Measurements from ENCODE around the gene ZNF780B.
"Not testable (repeated sequence)": the region's sequence is repeated elsewhere in the genome, so short reads cannot be mapped to it uniquely, and the experiment has no call there.

Gene ZNF780B

DNA sequence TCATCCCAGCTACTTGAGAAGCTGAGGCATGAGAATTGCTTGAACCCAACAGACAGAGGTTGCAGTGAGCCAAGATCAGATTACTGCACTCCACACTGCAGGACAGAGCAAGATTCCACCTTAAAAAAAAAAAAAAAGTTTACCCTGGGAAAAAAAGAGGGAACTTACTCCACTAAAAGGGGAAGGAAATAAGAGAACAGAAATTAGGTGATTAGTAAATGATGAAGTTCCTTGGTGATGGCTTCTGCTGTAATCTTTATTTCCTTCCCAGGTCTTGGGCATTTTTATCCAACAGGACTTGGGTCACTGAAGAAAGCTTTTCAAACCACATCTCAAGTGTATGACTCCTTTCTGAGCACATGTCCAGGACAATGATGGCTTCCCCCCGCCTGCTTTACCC lies 25.4 kb upstream of the ZNF780B start:
- no peaks in the 10 kb centered on the region for H3K4me1 ChIP-seq (ENCODE audit: control insufficient read depth, insufficient read depth, low read length)
- no peak overlapping the region for H3K9ac ChIP-seq (ENCODE audit: low read depth, low read length)
- peaks cover 63% of the 10 kb centered on the region for H3K36me3 ChIP-seq (ENCODE audit: insufficient read depth, low read length)
- H3K4me2 ChIP-seq (ENCODE audit: low read length), result no peak overlapping the region
- no peak overlapping the region for H3K4me3 ChIP-seq (ENCODE audit: low read length)
- H3K27me3 ChIP-seq (ENCODE audit: control insufficient read depth, insufficient read depth, low read length), result no peaks in the 10 kb centered on the region
- H3K9me3 ChIP-seq (replicated peaks; ENCODE audit: low read length), result no peaks in the 10 kb centered on the region

DNA sequence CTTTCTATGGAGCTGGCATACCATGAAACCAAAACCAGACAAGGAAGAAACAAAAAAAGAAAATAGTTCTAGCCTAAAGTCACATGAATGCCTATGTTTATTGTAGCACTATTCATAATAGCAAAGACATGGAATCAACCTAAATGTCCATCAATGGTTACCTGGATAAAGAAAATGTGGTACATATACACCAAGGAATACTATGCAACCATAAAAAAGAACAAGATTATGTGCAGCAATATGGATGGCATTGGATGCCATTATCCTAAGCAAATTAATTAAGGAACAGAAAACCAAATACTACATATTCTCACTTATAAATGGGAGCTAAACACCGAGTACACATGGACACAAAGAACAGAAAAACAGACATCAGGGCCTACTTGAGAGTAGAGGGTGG lies 24.3 kb upstream of the ZNF780B start:
- H3K4me1 ChIP-seq (ENCODE audit: control insufficient read depth, insufficient read depth, low read length), result no peaks in the 10 kb centered on the region
- no peaks in the 10 kb centered on the region for H3K9me3 ChIP-seq (replicated peaks; ENCODE audit: low read length)
- H3K36me3 ChIP-seq (ENCODE audit: insufficient read depth, low read length), result peaks cover 75% of the 10 kb centered on the region
- no peak overlapping the region for H3K4me2 ChIP-seq (ENCODE audit: low read length)
- H3K27me3 ChIP-seq (ENCODE audit: control insufficient read depth, insufficient read depth, low read length), result no peaks in the 10 kb centered on the region
- no peak overlapping the region for H3K9ac ChIP-seq (ENCODE audit: low read depth, low read length)
- no peak overlapping the region for H3K4me3 ChIP-seq (ENCODE audit: low read length)

DNA sequence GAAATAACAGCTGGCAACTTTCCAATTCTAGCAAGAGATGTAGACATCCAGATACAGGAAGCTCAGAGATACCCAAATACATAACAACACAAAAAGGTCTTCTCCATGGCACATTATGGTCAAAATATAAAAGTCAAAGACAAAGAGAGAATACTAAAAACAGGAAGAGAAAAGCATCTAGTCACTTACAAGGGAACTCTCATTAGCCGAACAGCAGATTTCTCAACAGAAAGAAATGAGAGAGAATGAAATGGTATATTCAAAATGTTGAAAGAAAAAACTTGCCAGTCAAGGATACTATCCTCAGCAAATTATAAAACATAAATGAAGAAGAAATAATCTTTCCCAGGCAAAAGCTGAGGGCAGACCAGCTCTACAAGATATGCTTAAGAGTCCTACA lies 22.3 kb upstream of the ZNF780B start:
- H3K4me3 ChIP-seq (ENCODE audit: low read length), result no peak overlapping the region
- no peak overlapping the region for H3K9ac ChIP-seq (ENCODE audit: low read depth, low read length)
- H3K4me1 ChIP-seq (ENCODE audit: control insufficient read depth, insufficient read depth, low read length), result no peaks in the 10 kb centered on the region
- H3K9me3 ChIP-seq (replicated peaks; ENCODE audit: low read length), result peaks cover 4% of the 10 kb centered on the region
- H3K27me3 ChIP-seq (ENCODE audit: control insufficient read depth, insufficient read depth, low read length), result no peaks in the 10 kb centered on the region
- H3K4me2 ChIP-seq (ENCODE audit: low read length), result no peak overlapping the region
- H3K36me3 ChIP-seq (ENCODE audit: insufficient read depth, low read length), result peaks cover 84% of the 10 kb centered on the region

DNA sequence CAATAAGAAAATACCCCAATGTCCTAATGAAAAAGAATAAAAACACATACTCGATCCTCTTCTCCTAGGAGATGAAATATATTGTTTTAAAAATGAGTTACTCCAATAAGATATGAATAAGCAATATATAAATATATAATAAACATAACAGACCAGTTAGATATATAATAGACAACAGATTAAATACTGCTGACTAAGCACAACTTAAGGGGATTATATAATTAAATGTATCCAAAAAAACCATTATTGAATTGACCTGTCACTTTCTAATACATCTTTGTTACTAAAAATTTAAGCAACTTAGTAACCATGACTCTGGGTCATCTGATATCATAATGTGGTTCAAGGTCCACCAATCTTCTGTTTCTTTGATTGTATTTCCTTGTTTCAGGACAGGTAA lies 14.0 kb upstream of the ZNF780B start:
- Histone ChIP-seq H3K4me1 (ENCODE audit: control insufficient read depth, insufficient read depth, low read length) (no peaks in the 10 kb centered on the region), H3K36me3 (ENCODE audit: insufficient read depth, low read length) (peaks cover 13% of the 10 kb centered on the region), H3K9me3 (replicated peaks; ENCODE audit: low read length) (peaks cover 4% of the 10 kb centered on the region), H3K9ac (ENCODE audit: low read depth, low read length) (no peak overlapping the region), H3K4me3 (ENCODE audit: low read length) (no peak overlapping the region), H3K4me2 (ENCODE audit: low read length) (no peak overlapping the region), H3K27me3 (ENCODE audit: control insufficient read depth, insufficient read depth, low read length) (no peaks in the 10 kb centered on the region)

DNA sequence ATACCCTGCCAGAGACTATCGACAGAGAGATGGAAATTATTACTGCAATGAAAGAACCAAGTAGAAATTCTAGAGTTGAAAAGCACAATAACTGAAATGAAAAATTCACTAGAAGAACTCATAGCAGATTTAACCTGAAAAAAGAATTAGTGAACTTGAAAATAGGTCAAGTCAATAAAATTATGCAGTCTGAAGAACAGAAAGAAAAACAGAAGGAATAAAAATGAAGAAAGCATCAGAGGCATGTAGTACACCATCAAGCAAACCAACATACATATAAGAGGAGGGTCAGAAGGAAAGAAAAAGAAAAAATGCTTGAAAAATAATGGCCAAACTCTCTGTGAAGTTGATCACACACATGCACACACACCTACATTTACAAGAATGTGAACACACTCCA lies 3.6 kb upstream of the ZNF780B start:
- no peaks in the 10 kb centered on the region for H3K27me3 ChIP-seq (ENCODE audit: control insufficient read depth, insufficient read depth, low read length)
- no peaks in the 10 kb centered on the region for H3K36me3 ChIP-seq (ENCODE audit: insufficient read depth, low read length)

DNA sequence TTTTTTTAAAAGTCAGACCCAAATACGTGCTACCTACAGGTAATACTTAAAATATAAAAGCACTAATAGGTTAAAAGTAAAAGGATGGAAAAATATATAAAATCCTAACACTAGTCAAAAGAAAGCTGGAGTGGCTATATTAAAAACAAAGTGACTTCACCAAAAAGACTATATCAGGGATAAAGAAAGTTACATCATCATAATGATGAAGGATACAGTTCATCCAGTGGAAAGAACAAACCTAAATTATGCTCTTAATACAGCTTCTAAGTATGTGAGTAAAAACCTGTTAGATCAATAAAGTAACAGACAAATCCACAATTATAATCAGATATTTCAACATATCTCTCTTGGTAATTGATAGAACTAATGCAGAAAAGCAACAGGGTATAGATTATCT lies 1.1 kb upstream of the ZNF780B start:
- H3K27me3 ChIP-seq (ENCODE audit: control insufficient read depth, insufficient read depth, low read length), result no peaks in the 10 kb centered on the region
- H3K36me3 ChIP-seq (ENCODE audit: insufficient read depth, low read length), result no peaks in the 10 kb centered on the region
- peaks cover 5% of the 10 kb centered on the region for H3K4me1 ChIP-seq (ENCODE audit: control insufficient read depth, insufficient read depth, low read length)
- H3K4me3 ChIP-seq (ENCODE audit: low read length), result no peak overlapping the region
- peaks cover 3% of the 10 kb centered on the region for H3K9me3 ChIP-seq (replicated peaks; ENCODE audit: low read length)
- H3K9ac ChIP-seq (ENCODE audit: low read depth, low read length), result no peak overlapping the region
- H3K4me2 ChIP-seq (ENCODE audit: low read length), result peak overlapping the region; percentile 87

More for the DNA sequence above, 3.6 kb upstream of the ZNF780B start:
- H3K4me1 ChIP-seq (ENCODE audit: control insufficient read depth, insufficient read depth, low read length), result peaks cover 5% of the 10 kb centered on the region
- H3K4me2 ChIP-seq (ENCODE audit: low read length), result no peak overlapping the region
- H3K9me3 ChIP-seq (replicated peaks; ENCODE audit: low read length), result peaks cover 5% of the 10 kb centered on the region
- no peak overlapping the region for H3K9ac ChIP-seq (ENCODE audit: low read depth, low read length)
- no peak overlapping the region for H3K4me3 ChIP-seq (ENCODE audit: low read length)

DNA sequence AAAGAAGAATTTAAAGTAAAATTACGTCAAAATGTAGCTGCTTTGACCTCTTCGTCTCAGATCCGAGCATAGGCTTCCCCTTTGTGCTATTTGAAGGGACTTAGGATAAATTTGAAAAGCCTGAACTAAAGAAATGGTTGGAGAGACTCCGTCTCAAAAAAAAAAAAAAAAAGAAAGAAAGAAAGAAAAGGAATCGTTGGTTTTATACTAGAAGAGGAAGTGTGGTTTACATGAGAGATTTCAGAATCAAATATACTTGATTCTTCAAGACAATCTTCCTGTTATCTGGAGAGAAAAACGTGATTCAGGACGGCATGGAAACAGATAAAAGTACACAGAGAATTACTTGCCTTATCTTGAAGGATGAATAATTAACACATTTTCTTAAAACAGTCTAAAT lies 474 bp upstream of the ZNF780B start:
- Histone ChIP-seq H3K27me3 (ENCODE audit: control insufficient read depth, insufficient read depth, low read length) (no peaks in the 10 kb centered on the region), H3K4me2 (ENCODE audit: low read length) (peak overlapping the region; percentile 87), H3K36me3 (ENCODE audit: insufficient read depth, low read length) (no peaks in the 10 kb centered on the region), H3K4me3 (ENCODE audit: low read length) (peak overlapping the region; percentile 77), H3K9me3 (replicated peaks; ENCODE audit: low read length) (peaks cover 3% of the 10 kb centered on the region), H3K4me1 (ENCODE audit: control insufficient read depth, insufficient read depth, low read length) (peaks cover 5% of the 10 kb centered on the region), H3K9ac (ENCODE audit: low read depth, low read length) (peak overlapping the region; percentile 69)

DNA sequence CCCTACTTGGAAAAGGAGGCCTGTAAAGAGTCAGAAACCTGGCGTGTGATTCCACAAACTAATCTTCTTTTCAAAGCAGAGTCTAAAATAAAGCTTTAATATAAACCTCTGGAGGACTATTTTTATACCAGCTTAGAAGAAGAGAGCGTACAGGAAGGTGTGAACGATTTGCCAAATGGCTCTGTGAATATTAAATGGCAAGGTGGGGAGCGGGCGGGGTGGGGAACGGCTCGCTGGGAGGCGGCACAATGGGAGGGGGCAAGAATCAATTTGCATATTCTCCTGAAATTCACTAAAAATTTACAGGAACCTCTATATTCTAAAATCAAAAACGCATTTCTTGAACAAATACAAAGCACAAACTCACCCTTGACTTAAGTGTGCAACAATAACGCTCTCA lies 982 bp downstream of the ZNF780B start:
- Histone ChIP-seq H3K4me1 (ENCODE audit: control insufficient read depth, insufficient read depth, low read length) (peaks cover 5% of the 10 kb centered on the region), H3K36me3 (ENCODE audit: insufficient read depth, low read length) (no peaks in the 10 kb centered on the region), H3K4me2 (ENCODE audit: low read length) (peak overlapping the region; percentile 87), H3K9ac (ENCODE audit: low read depth, low read length) (peak overlapping the region; percentile 69), H3K27me3 (ENCODE audit: control insufficient read depth, insufficient read depth, low read length) (no peaks in the 10 kb centered on the region), H3K4me3 (ENCODE audit: low read length) (peak overlapping the region; percentile 77), H3K9me3 (replicated peaks; ENCODE audit: low read length) (peaks cover 3% of the 10 kb centered on the region)

DNA sequence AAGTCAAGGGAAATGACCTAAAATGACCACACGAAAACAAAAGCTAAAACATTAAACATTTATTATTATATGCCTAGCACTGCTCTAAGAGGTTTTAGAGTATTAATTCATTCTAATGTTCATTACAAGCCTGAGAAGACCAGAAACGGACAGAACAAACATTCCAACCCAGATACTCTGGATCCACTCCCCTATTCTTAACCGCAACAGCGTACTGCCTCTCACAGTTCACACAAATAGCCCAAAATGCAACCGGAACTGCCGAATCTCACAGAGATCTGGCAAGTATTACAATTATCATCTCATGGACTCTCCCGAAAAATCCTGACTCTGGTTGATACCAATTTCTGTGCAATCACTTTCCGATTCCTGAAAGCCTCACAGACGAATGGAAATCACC lies 1.4 kb downstream of the ZNF780B start:
- H3K36me3 ChIP-seq (ENCODE audit: insufficient read depth, low read length), result no peaks in the 10 kb centered on the region
- H3K9me3 ChIP-seq (replicated peaks; ENCODE audit: low read length), result peaks cover under 1% of the 10 kb centered on the region
- H3K27me3 ChIP-seq (ENCODE audit: control insufficient read depth, insufficient read depth, low read length), result no peaks in the 10 kb centered on the region
- peak overlapping the region; percentile 87 for H3K4me2 ChIP-seq (ENCODE audit: low read length)
- peak overlapping the region; percentile 77 for H3K4me3 ChIP-seq (ENCODE audit: low read length)
- peaks cover 5% of the 10 kb centered on the region for H3K4me1 ChIP-seq (ENCODE audit: control insufficient read depth, insufficient read depth, low read length)
- no peak overlapping the region for H3K9ac ChIP-seq (ENCODE audit: low read depth, low read length)

DNA sequence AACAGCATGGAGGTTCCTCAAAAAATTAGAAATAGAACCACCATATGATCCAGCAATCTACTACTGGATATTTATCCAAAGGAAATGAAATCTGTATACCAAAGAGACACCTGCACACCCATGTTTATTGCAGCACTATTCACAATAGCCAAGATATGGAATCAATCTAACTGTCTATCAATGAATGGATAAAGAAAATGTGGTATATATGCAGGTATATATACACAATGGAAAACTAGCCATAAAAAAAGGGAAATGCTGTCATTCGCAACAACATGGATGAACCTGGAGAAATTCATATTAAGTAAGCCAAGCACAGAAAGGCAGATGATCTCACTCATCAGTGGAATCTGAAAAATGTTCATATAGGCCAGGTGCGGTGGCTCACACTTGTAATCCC lies 2.5 kb downstream of the ZNF780B start:
- H3K9me3 ChIP-seq (replicated peaks; ENCODE audit: low read length), result no peaks in the 10 kb centered on the region
- H3K4me1 ChIP-seq (ENCODE audit: control insufficient read depth, insufficient read depth, low read length), result peaks cover 5% of the 10 kb centered on the region
- H3K4me3 ChIP-seq (ENCODE audit: low read length), result no peak overlapping the region
- H3K4me2 ChIP-seq (ENCODE audit: low read length), result no peak overlapping the region
- H3K9ac ChIP-seq (ENCODE audit: low read depth, low read length), result no peak overlapping the region
- H3K36me3 ChIP-seq (ENCODE audit: insufficient read depth, low read length), result peaks cover 4% of the 10 kb centered on the region
- H3K27me3 ChIP-seq (ENCODE audit: control insufficient read depth, insufficient read depth, low read length), result no peaks in the 10 kb centered on the region

DNA sequence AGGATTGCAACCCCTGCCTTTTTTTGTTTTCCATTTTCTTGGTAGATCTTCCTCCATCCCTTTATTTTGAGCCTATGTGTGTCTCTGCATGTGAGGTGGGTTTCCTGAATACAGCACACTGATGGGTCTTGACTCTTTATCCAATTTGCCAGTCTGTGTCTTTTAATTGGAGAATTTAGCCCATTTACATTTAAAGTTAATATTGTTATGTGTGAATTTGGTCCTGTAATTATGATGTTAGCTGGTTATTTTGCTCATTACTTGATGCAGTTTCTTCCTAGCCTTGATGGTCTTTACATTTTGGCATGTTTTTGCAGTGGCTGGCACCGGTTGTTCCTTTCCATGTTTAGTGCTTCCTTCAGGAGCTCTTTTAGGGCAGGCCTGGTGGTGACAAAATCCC lies 14.3 kb downstream of the ZNF780B start:
- H3K4me1 ChIP-seq (ENCODE audit: control insufficient read depth, insufficient read depth, low read length); H3K9ac ChIP-seq (ENCODE audit: low read depth, low read length); H3K4me2 ChIP-seq (ENCODE audit: low read length); H3K27me3 ChIP-seq (ENCODE audit: control insufficient read depth, insufficient read depth, low read length); H3K4me3 ChIP-seq (ENCODE audit: low read length): not testable (repeated sequence)
- Histone ChIP-seq H3K9me3 (replicated peaks; ENCODE audit: low read length) (peaks cover 16% of the 10 kb centered on the region), H3K36me3 (ENCODE audit: insufficient read depth, low read length) (peaks cover 28% of the 10 kb centered on the region)

DNA sequence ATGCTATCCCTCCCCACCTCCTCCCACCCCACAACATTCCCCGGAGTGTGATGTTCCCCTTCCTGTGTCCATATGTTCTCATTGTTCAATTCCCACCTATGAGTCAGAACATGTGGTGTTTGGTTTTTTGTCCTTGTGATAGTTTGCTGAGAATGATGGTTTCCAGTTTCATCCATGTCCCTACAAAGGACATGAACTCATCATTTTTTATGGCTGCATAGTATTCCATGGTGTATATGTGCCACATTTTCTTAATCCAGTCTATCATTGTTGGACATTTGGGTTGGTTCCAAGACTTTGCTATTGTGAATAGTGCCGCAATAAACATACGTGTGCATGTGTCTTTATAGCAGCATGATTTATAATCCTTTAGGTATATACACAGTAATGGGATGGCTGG lies 18.0 kb downstream of the ZNF780B start:
- H3K27me3 ChIP-seq (ENCODE audit: control insufficient read depth, insufficient read depth, low read length); H3K4me1 ChIP-seq (ENCODE audit: control insufficient read depth, insufficient read depth, low read length); H3K4me3 ChIP-seq (ENCODE audit: low read length); H3K4me2 ChIP-seq (ENCODE audit: low read length); H3K9ac ChIP-seq (ENCODE audit: low read depth, low read length): not testable (repeated sequence)
- peaks cover 39% of the 10 kb centered on the region for H3K9me3 ChIP-seq (replicated peaks; ENCODE audit: low read length)
- peaks cover 22% of the 10 kb centered on the region for H3K36me3 ChIP-seq (ENCODE audit: insufficient read depth, low read length)
